H1 (cell line): Measurements from ENCODE around the gene MYL6. TPM values are rescaled to one million over a fixed set of nuclear protein-coding genes. Genes with fewer than 3 reads are reported as not detected.

ENCODE experiments used
- CTCF ChIA-PET: fragments of 300-600 bp; sonication (Branson Sonifier 250); formaldehyde crosslinking; loops from one replicate; lab custom pipeline; 2021; ENCODE audit not compliant: partially characterized antibody; lab: Charles Lee
- POLR2A ChIA-PET: fragments of 300-600 bp; sonication (Branson Sonifier 250); formaldehyde crosslinking; loops from one replicate; lab custom pipeline; 2021; ENCODE audit warnings: inconsistent platforms; ENCODE audit not compliant: partially characterized antibody; lab: Charles Lee
- DNase-seq, 2 experiments: peaks; one replicate each; pipeline versions ENCODE4 v3.0.0 to v3.0.0-alpha.2; 2010 to 2022; ENCODE audit warnings: low spot score in 2 of 2, low read depth in 1 of 2, mixed read lengths in 1 of 2
- FAIRE-seq: peaks from 2 replicates; lab custom pipeline; 2011; peaks lifted over from hg19 to GRCh38; lab: Jason Lieb, UNC
- H2AFZ ChIP-seq: 2 replicates; pipeline ENCODE4 v1.8.1; 2012; ENCODE audit warnings: low read length, inconsistent platforms
- H2AK5ac ChIP-seq: 2 replicates; pipeline ENCODE4 v1.6.1; 2013; ENCODE audit warnings: low read depth, low read length
- H2BK120ac ChIP-seq: replicated peaks from 2 replicates; pipeline ENCODE3; 2013; ENCODE audit warnings: low read depth, low read length, inconsistent platforms
- H2BK12ac ChIP-seq: 2 replicates; pipeline ENCODE4 v1.6.1; 2013; ENCODE audit warnings: low read depth, low read length
- H2BK15ac ChIP-seq: 2 replicates; pipeline ENCODE4 v1.6.1; 2013; ENCODE audit warnings: low read length
- H2BK20ac ChIP-seq: 2 replicates; pipeline ENCODE4 v1.6.1; 2013; ENCODE audit warnings: low read length
- H2BK5ac ChIP-seq: 2 replicates; pipeline ENCODE4 v1.6.1; 2013; ENCODE audit warnings: low read depth, low read length
- H3K14ac ChIP-seq: 2 replicates; pipeline ENCODE4 v1.6.1; 2013; ENCODE audit warnings: inconsistent platforms; ENCODE audit not compliant: insufficient read length
- H3K18ac ChIP-seq: 2 replicates; pipeline ENCODE4 v1.6.1; 2013; ENCODE audit warnings: low read length; ENCODE audit errors: extremely low read depth
- H3K23ac ChIP-seq: 2 replicates; pipeline ENCODE4 v1.6.1; 2013; ENCODE audit warnings: inconsistent platforms; ENCODE audit not compliant: insufficient read length
- H3K23me2 ChIP-seq: 2 replicates; pipeline ENCODE4 v1.6.1; 2013; ENCODE audit warnings: low read depth, low read length
- H3K27ac ChIP-seq: 2 replicates; pipeline ENCODE4 v1.6.1; 2011; ENCODE audit warnings: low read depth, low read length, inconsistent platforms
- H3K27me3 ChIP-seq, 4 experiments: replicated peaks in 1 of 4; 1 replicate in 1 of 4; 2 replicates in 3 of 4; pipeline versions ENCODE4 v1.6.1 to v1.8.1; 2011 to 2013; ENCODE audit warnings: low read length in 3 of 4, mild to moderate bottlenecking in 3 of 4, inconsistent platforms in 2 of 4, mixed read lengths in 2 of 4, moderate library complexity in 1 of 4; ENCODE audit not compliant: control insufficient read depth in 3 of 4, insufficient read depth in 3 of 4; ENCODE audit errors: extremely low read depth in 1 of 4
- H3K36me3 ChIP-seq, 4 experiments: 2 replicates each; pipeline versions ENCODE4 v1.6.1 to v1.8.1; 2011 to 2013; ENCODE audit warnings: mild to moderate bottlenecking in 4 of 4, low read length in 3 of 4, moderate library complexity in 2 of 4, control low read depth in 1 of 4, inconsistent platforms in 1 of 4; ENCODE audit not compliant: insufficient read depth in 4 of 4, control insufficient read depth in 2 of 4
- H3K4ac ChIP-seq: replicated peaks from 2 replicates; pipeline ENCODE3; 2013; ENCODE audit warnings: low read length, low read depth, mixed read lengths, inconsistent platforms; ENCODE audit not compliant: insufficient read length
- H3K4me1 ChIP-seq, 4 experiments: replicated peaks in 1 of 4; 1 replicate in 1 of 4; 2 replicates in 3 of 4; pipeline versions ENCODE4 v1.6.1 to v1.8.1; 2011 to 2013; ENCODE audit warnings: low read length in 3 of 4, inconsistent platforms in 2 of 4, mixed read lengths in 1 of 4; ENCODE audit not compliant: insufficient read depth in 4 of 4, control insufficient read depth in 3 of 4
- H3K4me2 ChIP-seq, 2 experiments: 2 replicates each; pipeline versions ENCODE4 v1.6.1 to v1.8.1; 2011 to 2013; ENCODE audit warnings: low read depth in 2 of 2, low read length in 2 of 2, control low read depth in 1 of 2, inconsistent platforms in 1 of 2, mild to moderate bottlenecking in 1 of 2; ENCODE audit not compliant: insufficient read depth in 1 of 2
- H3K4me3 ChIP-seq, 4 experiments: fragments of 200-600, 300-600 bp in 1 of 4; sonication (generic), shearing (Covaris generic), sonication (Bioruptor Twin) in 1 of 4; 2 replicates each; pipeline versions ENCODE4 v1.5.1 to v1.8.1; 2011 to 2016; ENCODE audit warnings: low read length in 4 of 4, low read depth in 3 of 4, control low read depth in 2 of 4, inconsistent platforms in 2 of 4, mild to moderate bottlenecking in 2 of 4, mixed read lengths in 1 of 4, moderate library complexity in 1 of 4; ENCODE audit not compliant: insufficient read depth in 2 of 4; ENCODE audit errors: extremely low read depth in 1 of 4
- H3K56ac ChIP-seq: replicated peaks from 2 replicates; pipeline ENCODE3; 2013; ENCODE audit warnings: low read depth, mild to moderate bottlenecking, mixed read lengths, low read length, inconsistent platforms; ENCODE audit not compliant: insufficient read length
- H3K79me1 ChIP-seq: 2 replicates; pipeline ENCODE4 v1.6.1; 2013; ENCODE audit warnings: low read depth, low read length, control low read depth
- H3K79me2 ChIP-seq, 2 experiments: 2 replicates each; pipeline versions ENCODE4 v1.6.1 to v1.8.1; 2012 to 2013; ENCODE audit warnings: low read length in 2 of 2, mild to moderate bottlenecking in 2 of 2, inconsistent platforms in 1 of 2; ENCODE audit not compliant: insufficient read depth in 2 of 2, control insufficient read depth in 1 of 2
- H3K9ac ChIP-seq, 4 experiments: replicated peaks in 1 of 4; 1 replicate in 1 of 4; 2 replicates in 3 of 4; pipeline versions ENCODE4 v1.6.1 to v1.8.1; 2011 to 2013; ENCODE audit warnings: low read depth in 3 of 4, low read length in 3 of 4, control low read depth in 2 of 4, mild to moderate bottlenecking in 2 of 4, moderate library complexity in 2 of 4, inconsistent platforms in 1 of 4; ENCODE audit errors: extremely low read depth in 1 of 4
- H3K9me3 ChIP-seq, 2 experiments: 2 replicates each; pipeline versions ENCODE4 v1.6.1 to v1.8.1; 2012 to 2013; ENCODE audit warnings: mild to moderate bottlenecking in 2 of 2, moderate library complexity in 2 of 2, control low read depth in 1 of 2, inconsistent platforms in 1 of 2, low read depth in 1 of 2, low read length in 1 of 2, mixed read lengths in 1 of 2; ENCODE audit not compliant: insufficient read depth in 2 of 2
- H4K20me1 ChIP-seq, 2 experiments: replicated peaks in 1 of 2; 2 replicates each; pipeline versions ENCODE3 to v1.8.1; 2011 to 2013; ENCODE audit warnings: inconsistent platforms in 2 of 2, low read length in 2 of 2, mild to moderate bottlenecking in 1 of 2; ENCODE audit not compliant: insufficient read depth in 2 of 2, control insufficient read depth in 1 of 2
- H4K5ac ChIP-seq: 2 replicates; pipeline ENCODE4 v1.6.1; 2013; ENCODE audit warnings: low read length, low read depth, mixed read lengths, inconsistent platforms; ENCODE audit not compliant: insufficient read length
- H4K8ac ChIP-seq: 2 replicates; pipeline ENCODE4 v1.8.0; 2013; ENCODE audit warnings: mild to moderate bottlenecking, moderate library complexity, low read length, inconsistent platforms; ENCODE audit not compliant: insufficient read depth; ENCODE audit errors: extremely low read depth
- H4K91ac ChIP-seq: replicated peaks from 2 replicates; pipeline ENCODE3; 2013; ENCODE audit warnings: low read length, mixed read lengths, inconsistent platforms; ENCODE audit not compliant: insufficient read length
- JUN ChIP-seq: IDR thresholded peaks from 2 replicates; pipeline ENCODE4 v1.6.1; 2011; ENCODE audit warnings: low read depth, mild to moderate bottlenecking, improper control_type of control experiment, low read length
- POLR2A ChIP-seq, 2 experiments: IDR thresholded peaks; 1 replicate in 1 of 2; 2 replicates in 1 of 2; pipeline ENCODE4 v1.6.1; 2011; ENCODE audit warnings: low read depth in 2 of 2, low read length in 2 of 2, mild to moderate bottlenecking in 2 of 2; ENCODE audit errors: control extremely low read depth in 1 of 2
- POLR2AphosphoS5 ChIP-seq: IDR thresholded peaks from 2 replicates; pipeline ENCODE4 v1.6.1; 2011; ENCODE audit warnings: low read depth, low read length
- SAP30 ChIP-seq: fragments of 300-600 bp; sonication (generic); IDR thresholded peaks from 2 replicates; pipeline ENCODE4 v1.7.1; 2012; ENCODE audit warnings: low read length, moderate library complexity, mild to moderate bottlenecking, inconsistent platforms; ENCODE audit not compliant: insufficient read depth, insufficient replicate concordance
- SIX5 ChIP-seq: IDR thresholded peaks from 2 replicates; pipeline ENCODE4 v1.6.1; 2011; ENCODE audit warnings: mild to moderate bottlenecking, low read depth, low read length
- TAF7 ChIP-seq: optimal IDR thresholded peaks from 2 replicates; pipeline ENCODE3; 2011; ENCODE audit warnings: low read depth, mild to moderate bottlenecking, inconsistent platforms, low read length, moderate library complexity, borderline replicate concordance
- WGBS, 2 experiments: shearing (Covaris generic) in 1 of 2; methylation state at CpG; one replicate each; pipeline versions ENCODE4 v1.1.6 to v1.1.7; 2013 to 2015; ENCODE audit warnings: low lambda C conversion rate in 2 of 2, mixed read lengths in 2 of 2, inconsistent platforms in 1 of 2, low coverage in 1 of 2, missing lambda C conversion rate in 1 of 2; ENCODE audit not compliant: insufficient replicate concordance in 2 of 2, insufficient coverage in 1 of 2, insufficient read length in 1 of 2; ENCODE audit errors: extremely low coverage in 1 of 2, missing lambda C conversion rate in 1 of 2; 5-methylcytosine and 5-hydroxymethylcytosine counted together
- polyA plus RNA-seq, 7 experiments: library from polyadenylated mRNA; depleted of rRNA in 3 of 7; stranded (reverse) in 5 of 7; unstranded in 2 of 7; fragments of >200 nt in 5 of 7; fragments of 200-250 nt in 2 of 7; gene quantifications; 1 replicate in 5 of 7; 2 replicates in 1 of 7; 4 replicates in 1 of 7; pipeline versions ENCODE4 v1.2.1 to v1.2.3, GENCODE V29; 2011 to 2013; ENCODE audit warnings: missing spikeins in 2 of 7, mixed read lengths in 2 of 7
- total RNA-seq: library from RNA; stranded (reverse); fragmentation: NEBNext Ultra II Directional; extraction: Animal tissue kit (Norgen Biotek cat#: 25700); gene quantifications from 2 replicates; pipeline ENCODE4 v1.2.1, GENCODE V29; 2021
- TF ChIP-seq, protein P1 (sequence below): IDR thresholded peaks from 2 replicates; pipeline ENCODE4 v1.6.1; 2011; ENCODE audit warnings: low read depth, mild to moderate bottlenecking, low read length; ENCODE audit not compliant: insufficient read depth

The MYL6 gene
- total and polyA plus RNA-seq, 2 of the 8 experiments (the other 6 are each of a cell fraction or from before 2014, with no cell fraction given), result 1,130 to 2,279 TPM

DNA sequence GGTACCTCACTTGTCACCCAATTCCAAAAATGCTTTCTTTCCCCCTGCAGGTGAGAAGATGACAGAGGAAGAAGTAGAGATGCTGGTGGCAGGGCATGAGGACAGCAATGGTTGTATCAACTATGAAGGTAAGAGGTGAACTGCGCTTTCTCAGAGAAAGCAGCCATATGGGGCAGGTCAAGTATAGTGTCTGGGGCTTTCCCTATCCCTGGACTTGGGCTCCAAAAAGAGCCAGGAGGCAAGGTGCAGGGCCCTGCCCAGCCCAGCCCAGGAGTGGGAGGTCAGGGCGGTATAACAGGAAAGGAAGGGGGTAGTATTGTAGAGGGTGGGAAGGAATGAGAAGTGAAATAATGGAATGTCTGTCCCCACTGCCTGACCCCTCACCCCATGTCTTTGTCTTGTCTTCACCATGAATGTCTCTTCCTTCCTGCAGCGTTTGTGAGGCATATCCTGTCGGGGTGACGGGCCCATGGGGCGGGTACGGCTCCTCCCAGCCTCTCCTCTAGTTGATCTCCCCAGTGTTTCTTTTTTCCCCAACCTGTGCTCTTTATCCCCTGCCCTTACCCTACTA lies 2.1 kb downstream of the MYL6 start:
- Histone ChIP-seq H3K23ac (no peak overlapping the region), H2BK12ac (no peak overlapping the region), H3K27me3 (no peaks in the 10 kb centered on the region), H2AFZ (no peak overlapping the region), H2BK20ac (no peak overlapping the region), H3K9ac (peak overlapping the region in 2 of 4 experiments; percentile 92 to 99; a peak in 4 of 7 replicates), H3K27ac (0 out of 2 replicates have a peak overlapping the region, but pooled peaks have one; percentile 99), H2BK5ac (peak overlapping the region; percentile 55), H3K4me2 (peak overlapping the region; percentile 77 to 92), H3K36me3 (peaks cover 29 to 66% (median 48%) of the 10 kb centered on the region in 4 experiments), H4K8ac (no peak overlapping the region), H3K4me3 (peak overlapping the region in 3 of 4 experiments; percentile 14 to 97 (median 91); a peak in 5 of 8 replicates), H3K23me2 (peaks cover 19% of the 10 kb centered on the region), H2BK120ac (no peak overlapping the region), H2AK5ac (peak overlapping the region; percentile 25; the same call in 1 of the 2 replicates), H3K18ac (no peak overlapping the region), H4K5ac (no peak overlapping the region), H3K4ac (no peak overlapping the region), H3K79me1 (peaks cover 5% of the 10 kb centered on the region; the same call in 1 of the 2 replicates)
- CTCF ChIA-PET, result interaction anchor here (0.9 to 6.8 kb wide), 9 partner anchors 24 to 75 kb away, joined by 3 to 47 read pairs (median 5); partner anchors contain the start of genes RNF41, SMARCC2 and ZC3H10
- DNase-seq (no peak), FAIRE-seq (no peak)
- POLR2A ChIA-PET, result interaction anchor here (0.9 to 15.6 kb wide), 13 partner anchors 19 to 199 kb away, joined by 3 to 656 read pairs (median 14); partner anchors contain the start of genes CNPY2, COQ10A, PA2G4 and RNF41
- TF ChIP-seq SAP30 (no peak), POLR2A (IDR thresholded peaks at IDR 0.05; ENCODE audit: control extremely low read depth in 1 of 2, low read depth in 2 of 2, low read length in 2 of 2) (peak in 1 of 2 experiments; percentile 86; a peak in 1 of 3 replicates), TAF7 (peak; percentile 49), JUN (no peak), POLR2AphosphoS5 (peak; percentile 81), SIX5 (no peak)
- TF ChIP-seq, protein P1, sequence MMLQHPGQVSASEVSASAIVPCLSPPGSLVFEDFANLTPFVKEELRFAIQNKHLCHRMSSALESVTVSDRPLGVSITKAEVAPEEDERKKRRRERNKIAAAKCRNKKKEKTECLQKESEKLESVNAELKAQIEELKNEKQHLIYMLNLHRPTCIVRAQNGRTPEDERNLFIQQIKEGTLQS, result no peak
- TF ChIP-seq, all 59 proteins: peak for 3
- 82% methylated on average over 7 of the region's 7 CpGs; no CpG with 5 or more reads in 1 of the 2 experiments for WGBS, 2 experiments
- H3K4me1 ChIP-seq, result peaks cover 3 to 33% (median 20%) of the 10 kb centered on the region in 4 experiments
- no peak overlapping the region for H2BK15ac ChIP-seq
- H4K91ac ChIP-seq, result no peak overlapping the region
- peaks cover 3 to 25% of the 10 kb centered on the region in 2 experiments for H3K79me2 ChIP-seq
- no peak overlapping the region for H3K56ac ChIP-seq
- H4K20me1 ChIP-seq, result peaks cover 11 to 23% of the 10 kb centered on the region in 2 experiments
- no peaks in the 10 kb centered on the region for H3K9me3 ChIP-seq
- no peak overlapping the region for H3K14ac ChIP-seq
